GM19043 (cell line): Measurements from ENCODE around the gene PMEL.
A peak's percentile ranks its signal among the peaks of the same experiment; 100 is the strongest.

Experiments
- ATAC-seq: cut with Tn5 transposase; IDR thresholded peaks from one replicate; pipeline ENCODE4 v1.9.1; 2021; ENCODE audit warnings: low read depth; ENCODE audit not compliant: unreplicated experiment

Gene PMEL

GRCh38 chr12:55946553-55946952 is 19.3 kb downstream of the PMEL start:
- ATAC-seq, result no peak

GRCh38 chr12:55942577-55943136 is 23.2 kb downstream of the PMEL start:
- ATAC-seq, result no peak

- ATAC-seq, result no peak
These were observed 23.8 kb downstream of the PMEL start for GRCh38 chr12:55942055-55942454.

- ATAC-seq, result peak; percentile 96
These were observed 25.6 kb downstream of the PMEL start for GRCh38 chr12:55940065-55940732.

GRCh38 chr12:55938826-55939501 is 26.9 kb downstream of the PMEL start:
- no peak for ATAC-seq

GRCh38 chr12:55937981-55938380 is 27.9 kb downstream of the PMEL start:
- no peak for ATAC-seq

- ATAC-seq, result no peak
These were observed 30.1 kb downstream of the PMEL start for GRCh38 chr12:55935738-55936151.

GRCh38 chr12:55934773-55935172 is 31.1 kb downstream of the PMEL start:
- ATAC-seq, result no peak

- ATAC-seq, result no peak
These were observed 31.8 kb downstream of the PMEL start for GRCh38 chr12:55933799-55934742.

GRCh38 chr12:55933169-55933798 is 32.6 kb downstream of the PMEL start:
- no peak for ATAC-seq

GRCh38 chr12:55932551-55932910 is 33.3 kb downstream of the PMEL start:
- ATAC-seq, result no peak

- ATAC-seq, result no peak
These were observed 33.9 kb downstream of the PMEL start for GRCh38 chr12:55931780-55932550.

GRCh38 chr12:55931317-55931779 is 34.5 kb downstream of the PMEL start:
- no peak for ATAC-seq

- ATAC-seq, result no peak
These were observed 35.0 kb downstream of the PMEL start, which contains the start of gene DGKA for GRCh38 chr12:55930771-55931316. TSS of gene DGKA (plus strand) at chr12:55931162. CDS start at chr12:55936504, 5,342 bp downstream.

- ATAC-seq, result peak; percentile 38
These were observed 36.5 kb downstream of the PMEL start for GRCh38 chr12:55929306-55929791.

GRCh38 chr12:55927588-55928502 is 38.0 kb downstream of the PMEL start, which contains the start of gene PYM1:
TSS of gene PYM1 (minus strand) at chr12:55927894. CDS start at chr12:55927761, 133 bp downstream.
- peak; percentile 25 for ATAC-seq

- ATAC-seq, result peak; percentile 35
These were observed 38.9 kb downstream of the PMEL start for GRCh38 chr12:55926738-55927587.
